GM19328 (cell line): ENCODE data around the gene IVD.
A peak's percentile ranks its signal among the peaks of the same experiment; 100 is the strongest.

ENCODE experiments used
- ATAC-seq: cut with Tn5 transposase; IDR thresholded peaks from one replicate; pipeline ENCODE4 v1.9.1; 2021; ENCODE audit warnings: mild to moderate bottlenecking, moderate library complexity; ENCODE audit not compliant: unreplicated experiment

Gene IVD

DNA sequence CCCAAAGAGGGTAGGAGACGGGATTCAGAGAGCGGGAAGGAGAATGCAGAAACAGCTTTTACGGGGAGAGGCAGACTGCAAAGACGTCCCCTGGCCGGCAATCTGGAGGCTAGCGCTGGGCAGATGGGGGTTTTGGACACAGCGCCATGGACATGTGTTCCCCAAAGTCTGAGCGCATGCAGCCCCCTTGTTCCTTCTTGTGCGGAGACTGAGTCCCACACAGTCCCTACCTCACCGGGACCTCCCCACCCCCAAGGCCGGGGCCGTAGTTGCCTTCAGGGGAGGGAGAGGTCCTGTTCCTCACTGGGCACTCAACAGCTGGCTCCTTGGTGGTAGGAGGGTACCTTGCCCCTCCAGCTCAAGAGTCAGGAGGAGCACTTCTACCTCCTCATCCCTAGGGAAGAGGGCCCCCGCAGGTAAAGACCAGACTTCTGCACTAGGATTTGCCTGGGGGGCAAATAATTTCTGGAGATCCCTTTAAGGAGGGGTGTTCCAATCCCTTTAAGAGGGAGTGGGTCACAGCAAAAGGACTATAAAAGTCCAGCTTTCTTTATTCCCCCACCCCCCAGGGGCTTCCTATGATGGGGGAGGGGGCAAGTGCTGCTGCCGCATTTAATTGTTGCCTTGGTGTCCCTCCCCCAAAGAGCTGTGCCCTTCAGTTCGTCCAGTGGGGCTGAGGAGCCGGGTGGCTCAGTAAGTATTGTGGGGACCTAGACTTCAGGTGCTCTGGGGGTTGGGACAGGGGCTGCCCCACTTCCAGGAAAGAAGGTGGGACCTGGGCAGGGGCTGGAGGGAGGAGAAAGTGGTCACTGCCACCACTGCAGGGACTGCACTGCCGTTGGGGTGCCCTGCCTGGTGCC is 31.5 kb downstream of the IVD start:
- no peak for ATAC-seq

DNA sequence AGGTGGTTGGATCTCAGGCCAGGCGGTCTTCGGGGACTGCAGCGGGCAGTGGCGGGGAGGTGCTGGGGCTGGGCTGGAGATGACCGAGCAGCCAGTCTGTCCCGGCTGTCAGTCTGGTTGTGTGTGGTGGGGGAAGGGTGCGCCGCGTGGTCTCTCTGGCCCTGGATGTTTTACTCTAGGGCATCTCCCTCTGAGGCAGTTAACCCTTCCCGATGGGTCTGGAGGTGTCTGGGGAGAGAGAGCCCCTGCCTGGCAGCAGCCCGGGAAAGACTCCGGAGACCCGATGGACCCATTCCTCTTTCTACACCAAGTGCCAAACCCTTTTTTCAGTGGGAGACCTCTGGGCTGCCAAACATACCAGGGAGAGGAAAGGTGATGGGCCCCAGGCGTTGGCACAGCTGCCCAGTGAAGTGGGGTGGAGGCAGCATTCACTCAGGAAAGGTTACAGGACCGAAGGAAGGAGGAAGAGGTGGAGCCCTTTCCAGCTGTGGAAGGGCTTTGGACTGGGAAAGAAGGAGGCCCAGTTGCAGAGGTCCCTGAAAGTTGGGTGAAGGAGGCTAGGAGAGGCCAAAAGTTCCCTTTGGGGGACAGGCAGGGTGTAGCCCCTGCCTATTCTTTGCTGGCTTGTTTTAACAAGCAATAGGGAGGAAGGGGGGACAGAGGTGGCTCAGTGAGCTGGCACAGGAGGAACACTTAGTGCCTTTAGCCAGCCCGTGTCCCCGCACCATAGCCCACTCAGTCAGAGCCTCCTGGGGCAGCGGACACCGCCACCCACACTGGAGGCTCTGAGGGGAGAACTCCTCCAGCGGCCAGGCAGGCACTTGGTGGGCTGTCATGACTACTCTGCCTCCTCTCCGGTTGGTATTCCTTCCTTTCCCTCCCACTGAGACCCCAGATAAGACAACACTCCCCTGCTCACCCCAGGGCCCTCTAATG is 32.4 kb downstream of the IVD start:
- no peak for ATAC-seq

DNA sequence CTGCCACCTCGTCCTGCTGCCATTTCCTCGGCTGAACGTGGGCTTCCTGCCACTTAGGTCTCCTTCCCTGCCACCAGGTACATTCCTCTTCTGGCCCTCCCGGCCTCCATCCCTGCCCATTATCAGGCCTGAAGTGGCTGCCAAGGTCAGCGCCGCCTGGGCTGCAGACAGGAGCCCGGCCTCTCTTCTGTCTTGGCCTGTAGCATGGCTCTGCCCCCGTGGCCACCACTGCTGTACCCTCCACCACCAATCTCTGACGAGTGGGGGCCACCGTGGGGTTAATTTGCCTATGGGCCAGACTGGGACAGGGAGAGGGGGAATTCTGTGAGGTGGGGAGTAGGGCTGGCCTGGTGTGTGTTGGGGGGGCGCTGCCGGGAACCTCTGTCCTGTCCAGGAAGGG is 33.1 kb downstream of the IVD start:
- ATAC-seq = no peak

DNA sequence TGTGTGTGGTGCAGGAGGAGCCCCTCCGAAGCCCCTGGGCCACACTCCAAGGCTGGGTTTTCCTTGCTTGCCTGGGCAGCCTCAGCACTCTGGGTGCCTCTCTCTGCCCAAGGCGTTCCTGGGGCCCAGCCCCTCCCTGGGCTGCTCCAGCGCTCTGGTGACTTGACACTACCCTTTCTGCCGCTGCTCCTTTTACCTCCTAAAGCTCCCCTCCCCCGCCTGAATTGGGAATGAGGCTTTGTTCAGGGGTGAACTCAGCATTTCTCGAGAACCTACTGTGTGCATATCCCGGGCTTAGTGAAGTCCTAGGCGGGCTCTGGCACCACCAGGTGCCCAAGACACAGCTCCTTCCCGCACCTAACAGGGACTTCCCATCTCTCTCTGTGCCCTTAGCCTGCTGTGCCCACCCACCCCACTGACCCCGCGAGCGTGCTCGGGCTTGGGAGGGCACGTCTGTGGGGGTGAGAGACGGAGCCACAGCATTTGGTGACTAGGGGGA is 33.9 kb downstream of the IVD start:
- ATAC-seq = no peak

DNA sequence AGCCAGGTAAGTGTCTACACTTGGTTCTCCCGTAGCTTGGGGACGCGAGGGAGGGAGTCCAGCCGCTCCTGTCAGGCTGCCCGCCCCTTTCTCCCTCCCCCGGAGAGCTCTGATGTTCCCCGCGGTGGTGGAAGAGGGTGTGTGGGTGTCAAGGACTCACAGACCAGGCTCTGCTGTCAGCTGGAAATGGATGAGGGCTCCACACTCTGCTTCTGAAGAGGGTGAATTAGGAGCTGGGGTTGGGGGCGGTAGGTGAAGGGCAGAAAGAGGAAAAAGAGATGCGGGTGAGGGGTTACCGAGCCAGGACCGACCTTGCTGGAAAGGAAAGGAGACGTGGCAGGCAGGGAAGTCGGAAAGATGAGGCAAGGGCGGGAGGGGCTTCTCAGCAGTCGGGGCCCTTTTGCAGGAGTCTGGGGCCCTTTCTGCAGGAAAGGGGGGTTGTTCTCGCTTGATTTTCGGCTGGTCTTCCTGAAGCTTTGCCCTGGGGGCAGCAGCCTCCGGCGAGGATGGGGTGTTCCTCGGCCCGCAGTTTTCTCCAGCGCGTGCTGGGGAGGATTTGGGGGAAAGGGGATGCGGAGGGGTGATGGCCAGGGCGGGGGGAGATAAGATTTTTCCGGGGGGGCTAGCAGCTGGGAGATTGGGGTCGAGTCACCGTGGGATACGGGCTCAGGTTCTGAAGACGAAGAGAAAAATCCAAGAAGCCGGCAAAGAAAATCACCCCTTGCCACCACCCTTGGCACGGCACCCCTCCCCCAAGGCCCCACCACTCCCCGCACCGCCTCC is 34.6 kb downstream of the IVD start:
- ATAC-seq = no peak

DNA sequence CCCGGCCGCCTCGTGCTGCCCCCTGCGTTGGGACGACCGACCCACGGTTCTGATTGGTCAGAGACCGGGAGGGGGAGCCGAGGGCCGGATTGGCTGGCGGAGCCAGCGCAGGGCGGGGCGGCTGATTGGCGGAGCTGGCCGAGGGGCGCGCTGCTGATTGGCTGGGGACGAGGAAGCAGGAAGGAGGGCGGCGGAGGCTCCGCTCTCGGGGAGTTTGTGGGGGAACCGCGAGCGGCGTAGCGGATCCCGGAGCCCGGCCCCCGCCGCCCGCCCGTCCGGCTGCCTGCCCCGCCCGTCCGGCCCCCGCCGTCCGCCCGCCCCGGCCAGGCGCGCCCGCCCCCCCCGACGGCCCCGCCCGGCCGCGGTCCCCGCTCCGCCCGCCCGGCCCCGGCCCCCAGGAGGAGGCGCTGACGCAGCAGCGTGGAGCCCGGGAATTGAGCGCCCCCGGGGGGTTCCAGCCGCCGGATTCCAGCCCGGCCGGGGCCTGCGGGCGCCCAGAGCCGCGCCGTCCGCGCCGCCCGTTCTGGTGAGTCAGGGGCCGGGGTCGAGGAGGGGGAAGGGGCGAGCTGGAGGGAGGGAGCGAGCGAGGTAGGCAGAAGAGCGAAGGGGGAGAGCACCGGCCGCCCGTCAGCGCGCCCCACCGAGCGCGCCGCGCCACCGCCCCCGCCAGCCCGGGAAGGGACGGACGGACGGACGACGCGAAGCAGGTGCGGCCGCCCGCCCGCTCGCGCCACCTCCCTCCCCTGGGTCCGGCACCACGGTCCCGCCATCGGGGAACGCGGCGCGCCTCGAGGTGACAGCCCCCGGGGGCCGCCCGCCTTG is 35.4 kb downstream of the IVD start, which contains the start of gene BAHD1:
TSS of gene BAHD1 (plus strand) at position 211 of the 822 bp plus-strand sequence. CDS start 17,512 bp downstream, outside the sequence.
- peak; percentile 92 for ATAC-seq

DNA sequence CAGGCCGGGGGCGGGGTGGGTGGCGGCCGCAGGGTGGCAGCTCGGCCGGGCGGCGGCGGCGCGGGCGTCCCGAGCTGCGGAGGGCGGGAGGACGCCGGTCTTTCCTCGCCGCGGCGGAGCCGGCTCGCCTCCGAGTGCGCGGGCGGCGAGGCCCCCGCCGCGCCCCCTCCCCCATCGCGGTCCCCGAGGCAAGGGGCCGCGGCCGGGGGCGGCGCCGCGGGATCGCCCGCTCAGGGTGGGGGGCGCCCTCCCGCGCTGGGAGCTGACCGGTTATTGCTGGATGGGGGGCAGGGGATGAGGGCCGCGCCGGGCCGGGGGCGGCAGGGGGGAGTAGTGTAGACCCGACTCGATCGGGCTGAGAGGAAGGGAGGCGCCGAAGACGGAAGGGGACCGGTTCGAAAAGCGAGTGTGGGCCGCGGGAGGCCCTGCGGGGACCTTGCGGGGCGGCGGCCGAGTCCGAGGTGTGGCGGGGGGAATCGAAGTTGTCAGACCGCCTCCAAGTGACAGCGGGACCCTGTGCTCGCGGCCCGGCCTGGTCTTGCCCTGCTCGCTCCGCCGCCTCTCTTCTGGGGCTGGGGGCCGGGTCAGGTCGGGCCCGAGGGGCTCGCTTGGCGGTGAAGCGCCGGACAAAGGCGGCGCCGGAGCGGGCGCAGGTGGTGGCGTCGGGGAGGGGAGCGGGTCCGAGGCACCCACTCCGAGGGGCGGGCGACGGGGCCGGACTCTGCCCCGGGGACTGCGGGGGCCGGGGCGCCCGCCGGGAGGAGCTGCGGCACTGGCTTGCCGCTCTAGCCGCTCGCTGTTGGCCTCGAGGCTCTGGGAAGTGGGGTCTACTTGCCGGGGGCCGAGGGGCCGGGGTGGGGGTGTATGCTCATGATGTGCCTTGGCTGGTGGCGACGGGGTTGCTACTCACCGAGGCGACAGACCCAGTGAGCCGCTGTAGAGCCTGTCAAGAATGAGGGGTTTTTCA is 36.3 kb downstream of the IVD start:
- ATAC-seq = peak; percentile 6

DNA sequence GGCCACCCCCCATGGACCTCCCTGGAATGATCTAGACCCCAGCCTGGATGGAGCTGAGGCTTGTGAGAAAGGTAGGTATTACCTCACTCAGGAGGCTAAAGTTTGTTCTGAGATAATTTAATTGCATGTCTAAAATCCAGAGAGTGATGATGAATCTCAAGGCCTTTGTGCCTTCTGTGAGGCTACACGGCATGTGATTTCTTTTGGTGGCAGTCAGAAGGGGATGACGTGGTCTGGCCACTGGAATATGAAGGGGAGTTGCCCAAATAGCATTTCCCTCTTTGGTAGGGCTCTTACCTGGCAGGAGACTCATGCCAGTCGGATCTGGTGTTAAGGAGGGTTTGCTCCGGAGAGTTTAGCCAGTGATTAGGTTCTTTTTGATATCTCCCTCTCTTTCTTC is 37.7 kb downstream of the IVD start:
- no peak for ATAC-seq

DNA sequence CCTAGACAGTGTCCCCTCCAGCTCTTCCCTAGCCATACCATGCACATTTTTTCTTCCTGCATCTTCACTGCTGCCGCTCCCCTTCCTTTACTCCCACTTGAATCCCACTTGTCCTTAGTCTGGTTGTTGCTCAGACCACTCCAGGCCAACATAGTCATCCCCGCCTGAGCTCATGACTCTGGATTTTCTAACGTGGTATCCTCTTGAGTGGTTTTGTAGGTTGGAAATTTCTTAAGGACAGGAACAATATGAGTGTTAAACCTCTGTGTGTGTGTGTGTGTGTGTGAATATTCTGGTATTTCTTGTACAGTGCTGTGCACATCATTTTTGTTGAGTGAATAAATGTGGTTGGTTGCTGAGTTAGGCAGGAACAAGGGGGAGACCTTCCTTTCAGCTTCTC is 38.3 kb downstream of the IVD start:
- no peak for ATAC-seq

DNA sequence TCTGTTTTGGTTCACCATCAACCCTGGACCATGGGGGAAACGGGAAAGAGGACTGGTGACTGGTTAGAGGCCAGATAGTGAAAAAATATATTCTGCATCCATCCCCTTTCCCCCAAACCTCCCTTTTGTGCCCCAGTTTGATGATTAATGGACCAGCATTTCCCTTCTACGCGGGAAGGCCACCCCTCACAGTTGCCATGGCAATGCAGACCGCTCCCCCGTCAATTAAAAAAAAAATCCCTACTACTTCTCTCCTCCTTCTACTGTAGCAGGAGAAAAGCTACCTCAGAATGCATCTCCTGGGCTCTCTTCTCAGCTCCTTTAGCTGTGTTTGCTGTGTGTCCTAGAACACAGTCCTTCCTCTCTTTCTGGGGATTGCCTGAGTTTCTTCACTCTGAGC is 39.1 kb downstream of the IVD start:
- no peak for ATAC-seq

DNA sequence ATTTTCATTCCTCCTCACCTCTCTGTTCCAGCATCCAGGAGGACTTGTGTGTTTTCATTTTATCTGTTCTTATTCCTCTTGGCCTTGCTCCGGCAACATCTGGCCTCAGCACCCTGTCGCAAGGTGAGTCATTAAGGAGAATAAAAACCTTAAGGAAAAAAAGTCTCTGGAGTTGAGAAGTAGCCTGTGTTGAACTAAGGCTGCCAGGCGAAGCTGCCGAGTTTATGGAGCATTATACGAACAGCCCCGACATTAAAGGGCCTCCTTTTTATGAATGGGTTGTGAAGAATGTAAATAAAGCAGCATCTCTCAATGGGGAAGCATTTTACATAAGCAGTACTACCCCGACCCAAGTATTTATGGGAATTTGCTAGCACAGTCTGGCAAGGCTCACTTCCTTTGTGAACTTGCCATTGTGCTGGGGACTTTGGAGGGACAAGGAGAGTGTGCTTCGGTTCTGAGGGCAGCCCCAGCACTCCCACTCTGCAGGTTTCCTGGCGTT is 39.9 kb downstream of the IVD start:
- ATAC-seq = no peak

DNA sequence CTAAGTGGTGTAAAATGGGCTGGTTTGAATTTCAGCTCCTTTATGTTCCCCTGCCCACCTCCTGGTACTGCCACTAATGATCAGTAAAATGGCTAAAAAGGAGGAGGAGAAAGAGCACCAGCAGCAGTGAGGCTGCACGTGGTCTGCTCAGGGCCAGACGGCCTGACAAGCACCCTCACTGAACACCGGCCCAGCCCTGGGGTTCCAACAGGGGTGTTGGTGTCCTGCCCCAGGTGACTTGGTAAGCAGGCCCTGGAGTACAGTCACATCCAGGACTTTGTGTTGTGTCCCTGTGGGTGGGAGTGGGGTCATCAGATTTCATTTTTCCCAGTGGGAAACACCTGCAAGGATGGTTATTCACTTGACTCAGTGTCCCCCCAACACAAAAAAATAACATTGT is 40.5 kb downstream of the IVD start:
- no peak for ATAC-seq

DNA sequence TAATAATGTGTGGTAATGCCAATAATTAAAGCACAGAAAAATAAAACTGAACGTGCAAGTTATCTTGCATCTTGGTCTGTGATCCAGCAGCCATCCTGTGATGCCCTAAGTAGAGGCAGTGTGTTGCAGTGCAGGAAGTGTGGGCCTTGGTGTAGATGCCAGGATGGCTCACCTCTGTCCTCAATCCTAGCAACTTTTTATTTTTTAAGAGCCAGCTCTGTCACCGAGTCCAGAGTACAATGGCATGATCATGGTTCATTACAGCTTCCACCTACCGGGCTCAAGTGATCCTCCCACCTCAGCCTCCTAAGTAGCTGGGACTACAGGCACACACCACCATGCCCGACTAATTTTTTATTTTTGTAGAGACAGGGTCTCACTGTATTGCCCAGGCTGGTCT is 42.8 kb downstream of the IVD start:
- no peak for ATAC-seq

DNA sequence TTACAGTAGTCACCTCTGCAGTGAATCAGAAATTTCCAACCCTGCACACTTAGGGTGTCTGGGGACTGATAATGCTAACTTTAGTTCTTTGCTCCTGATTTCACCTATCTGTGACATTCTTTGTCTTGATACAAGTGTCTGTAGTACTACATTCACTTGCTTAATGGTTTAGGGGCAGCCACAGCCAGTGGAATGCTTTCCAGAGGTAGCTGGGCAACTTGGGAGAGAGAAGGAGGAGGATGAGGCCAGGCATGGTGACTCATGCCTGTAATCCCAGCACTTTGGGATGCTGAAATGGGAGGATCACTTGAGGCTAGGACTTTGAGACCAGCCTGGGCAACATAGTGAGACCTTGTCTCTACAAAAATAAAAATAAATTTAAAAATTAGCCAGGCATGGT is 43.7 kb downstream of the IVD start:
- no peak for ATAC-seq

DNA sequence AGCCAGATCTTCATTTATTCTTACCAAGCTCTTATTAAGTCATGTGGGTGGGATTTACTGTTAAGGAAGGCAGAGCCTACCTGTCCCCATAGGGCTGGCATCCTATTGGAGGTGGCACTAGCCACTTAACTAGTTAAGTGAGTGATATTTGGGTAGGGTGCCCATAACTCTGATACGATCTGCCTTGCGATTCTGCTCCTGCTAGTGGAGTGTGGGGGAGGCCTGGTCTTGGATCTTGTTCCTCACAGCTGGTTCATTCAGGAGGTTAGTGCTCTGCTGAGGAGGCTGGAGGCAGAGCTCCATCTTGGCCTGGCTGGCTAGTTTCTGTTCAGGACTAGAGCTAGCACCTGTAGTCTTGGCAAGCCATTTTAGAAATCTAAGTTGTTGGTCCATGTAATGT is 44.5 kb downstream of the IVD start:
- no peak for ATAC-seq

DNA sequence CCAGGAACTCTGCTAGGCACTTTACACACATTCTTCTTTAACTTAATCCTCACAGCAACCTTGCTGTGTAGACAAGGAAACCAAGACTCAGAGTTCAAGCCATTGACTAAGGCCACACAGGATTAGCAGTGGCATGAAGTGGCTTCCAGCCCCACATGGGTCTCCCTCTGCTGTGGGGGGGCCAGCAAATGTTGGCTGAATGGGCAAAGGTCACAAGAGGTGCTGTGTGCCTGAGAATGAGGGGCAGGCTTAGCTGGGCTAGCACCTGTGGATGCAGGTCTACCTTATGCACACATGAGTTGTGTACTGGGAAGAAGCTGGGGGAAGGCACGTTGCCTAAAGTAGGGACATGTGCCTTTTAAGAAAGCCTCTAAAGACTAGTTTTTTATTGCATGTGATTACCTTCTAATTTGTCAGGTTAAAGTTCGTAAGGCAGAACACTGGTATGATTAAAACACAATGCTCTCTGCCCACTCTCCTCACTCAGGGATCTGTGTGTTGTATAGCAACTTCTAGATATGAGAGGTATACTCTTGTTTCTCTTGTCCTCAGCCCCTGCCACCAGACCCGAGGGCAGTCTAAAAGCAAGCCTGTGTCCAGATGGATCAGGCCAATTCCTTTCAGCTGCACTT is 46.0 kb downstream of the IVD start:
- ATAC-seq = no peak

DNA sequence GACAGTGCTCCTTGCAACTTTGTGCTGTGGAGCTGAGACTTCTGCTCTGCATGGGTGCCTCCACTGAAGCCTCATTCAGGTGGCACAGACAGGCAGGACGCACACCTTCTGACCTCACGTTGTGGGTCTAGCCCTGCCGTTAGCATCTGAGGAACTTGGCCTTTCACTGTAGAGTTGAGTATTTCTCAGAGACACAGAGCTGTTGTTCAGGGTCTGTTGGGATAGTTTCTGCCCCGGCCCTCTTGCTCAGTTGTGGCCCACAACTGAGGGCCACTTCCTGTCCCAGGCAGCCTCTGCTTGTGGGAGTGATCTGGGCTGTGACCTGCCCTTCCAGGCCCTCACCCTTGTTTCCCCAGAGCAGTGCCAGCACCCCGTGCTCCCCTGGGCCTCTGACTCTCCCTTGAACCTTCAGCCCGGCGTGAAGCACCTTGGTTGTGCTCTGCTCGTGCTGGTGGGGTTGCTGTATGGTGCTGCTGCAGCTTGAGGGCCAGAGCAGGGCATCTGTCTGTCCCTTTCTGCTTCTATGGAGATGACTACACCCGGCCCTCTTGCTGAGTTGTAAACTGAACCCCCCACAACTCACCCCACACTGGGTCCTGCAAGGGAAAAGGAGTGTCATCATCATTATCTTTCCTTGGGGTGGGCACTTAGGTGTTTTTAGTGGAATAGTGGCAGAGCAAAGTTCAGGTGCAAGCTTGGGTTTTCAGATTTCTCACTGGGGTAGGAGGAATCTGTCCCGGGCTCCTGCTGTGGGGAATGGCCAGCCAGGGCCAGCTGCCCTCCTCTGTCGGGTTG is 46.9 kb downstream of the IVD start:
- no peak for ATAC-seq
